ENCODE results near the gene SPRYD3.
"Not testable (repeated sequence)": the region's sequence is repeated elsewhere in the genome, so short reads cannot be mapped to it uniquely, and the experiment has no call there.

Gene SPRYD3

GRCh38 chr12:53031616-53032015, 47.6 kb downstream of the SPRYD3 start:
- no peak for DNase-seq (ENCODE audit: low read depth in 4 of 4, low spot score in 1 of 4)

GRCh38 chr12:53027014-53027413, 52.2 kb downstream of the SPRYD3 start:
- not testable (repeated sequence) for DNase-seq (ENCODE audit: low read depth in 4 of 4, low spot score in 1 of 4)

GRCh38 chr12:53025250-53025649, 53.9 kb downstream of the SPRYD3 start:
- DNase-seq (ENCODE audit: low read depth in 4 of 4, low spot score in 1 of 4), result no peak

- DNase-seq (ENCODE audit: low read depth in 4 of 4, low spot score in 1 of 4), result no peak
These were observed 64.5 kb downstream of the SPRYD3 start for GRCh38 chr12:53014709-53015108.
